ENCODE data around the gene ITSN2.

GRCh38 chr2:24153478-24153877 is 206.9 kb downstream of the ITSN2 start:
- TF ChIP-seq RARB (CRISPR knock-in tag; IDR thresholded peaks at IDR 0.05), result no peak
- no peak for TF ChIP-seq CREB5 (CRISPR knock-in tag; IDR thresholded peaks at IDR 0.05; ENCODE audit: low read depth)
- TF ChIP-seq CSRNP3 (CRISPR knock-in tag; IDR thresholded peaks at IDR 0.05), result no peak
- no peak for TF ChIP-seq GLIS3 (CRISPR knock-in tag; IDR thresholded peaks at IDR 0.05)
- TF ChIP-seq BACH2 (CRISPR knock-in tag; IDR thresholded peaks at IDR 0.05; ENCODE audit: borderline replicate concordance), result no peak
- no peak for TF ChIP-seq ISL1 (CRISPR knock-in tag; IDR thresholded peaks at IDR 0.05)
- no peak for TF ChIP-seq TSHZ2 (CRISPR knock-in tag; IDR thresholded peaks at IDR 0.05)
- no peak for TF ChIP-seq POU6F1 (CRISPR knock-in tag; IDR thresholded peaks at IDR 0.05; ENCODE audit: borderline replicate concordance, low read depth)
- no peak for TF ChIP-seq ZFP3 (CRISPR knock-in tag; IDR thresholded peaks at IDR 0.05)
- no peak for TF ChIP-seq ZNF8 (CRISPR knock-in tag; IDR thresholded peaks at IDR 0.05)
- no peak for TF ChIP-seq ESRRG (CRISPR knock-in tag; IDR thresholded peaks at IDR 0.05)
- TF ChIP-seq PATZ1 (CRISPR knock-in tag; IDR thresholded peaks at IDR 0.05; ENCODE audit: borderline replicate concordance), result no peak
